GM19099 (cell line): Measurements from ENCODE around the gene AMBRA1.

Source experiments
- POLR2A ChIP-seq: IDR thresholded peaks from 3 replicates; pipeline ENCODE4 v1.6.1; 2011; ENCODE audit warnings: low read depth; ENCODE audit not compliant: insufficient read length; ENCODE audit errors: extremely low read depth

Gene AMBRA1

GRCh38 chr11:46514370-46514769, 79.5 kb downstream of the AMBRA1 start:
- no peak for TF ChIP-seq POLR2A

DNA sequence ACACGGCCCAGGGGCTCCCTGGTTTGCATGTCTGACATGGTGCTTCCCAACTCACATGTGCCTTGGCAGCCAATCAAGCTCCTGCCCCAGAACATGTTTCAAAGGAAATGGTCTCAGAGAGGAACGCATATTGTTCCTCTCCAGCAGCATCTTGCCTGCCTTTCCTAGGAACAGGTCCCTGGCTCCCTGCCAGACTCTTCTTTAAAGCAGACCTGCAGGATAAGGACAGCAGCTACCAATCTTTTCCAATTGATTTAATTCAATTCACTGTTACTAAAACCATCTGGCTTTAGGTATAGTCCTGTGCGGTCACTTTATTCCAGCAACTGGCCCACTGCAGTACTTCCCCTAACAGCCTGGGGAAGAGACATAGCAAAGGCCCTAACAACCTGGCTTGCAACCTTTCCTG, 79.9 kb downstream of the AMBRA1 start:
- no peak for TF ChIP-seq POLR2A

- no peak for TF ChIP-seq POLR2A
Measured at GRCh38 chr11:46512261-46512881, 81.5 kb downstream of the AMBRA1 start.

GRCh38 chr11:46511342-46511741, 82.5 kb downstream of the AMBRA1 start:
- no peak for TF ChIP-seq POLR2A

DNA sequence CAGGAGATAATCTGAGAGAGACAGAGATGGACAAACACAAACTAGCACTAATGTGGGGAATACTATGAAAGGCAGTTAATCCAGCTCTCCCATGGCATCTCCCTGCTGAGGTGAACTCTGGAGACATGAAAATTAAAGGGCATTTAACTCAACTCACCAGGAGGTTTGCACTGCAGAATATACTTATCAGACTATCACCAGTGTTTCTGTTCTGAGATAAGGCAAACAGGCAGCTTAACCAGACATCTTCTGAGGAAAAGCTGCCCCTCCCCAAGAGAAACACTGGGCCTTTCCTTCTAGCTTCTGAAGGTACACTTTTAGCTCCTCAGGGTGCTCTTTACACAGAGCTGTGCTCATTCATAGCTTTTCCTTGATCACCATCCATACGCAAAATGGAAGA, 85.5 kb downstream of the AMBRA1 start:
- no peak for TF ChIP-seq POLR2A

- TF ChIP-seq POLR2A = no peak
Measured at GRCh38 chr11:46506483-46506791, 87.4 kb downstream of the AMBRA1 start.

GRCh38 chr11:46505741-46506482, 87.9 kb downstream of the AMBRA1 start:
- no peak for TF ChIP-seq POLR2A

- no peak for TF ChIP-seq POLR2A
Measured at GRCh38 chr11:46504817-46505613, 88.8 kb downstream of the AMBRA1 start.

DNA sequence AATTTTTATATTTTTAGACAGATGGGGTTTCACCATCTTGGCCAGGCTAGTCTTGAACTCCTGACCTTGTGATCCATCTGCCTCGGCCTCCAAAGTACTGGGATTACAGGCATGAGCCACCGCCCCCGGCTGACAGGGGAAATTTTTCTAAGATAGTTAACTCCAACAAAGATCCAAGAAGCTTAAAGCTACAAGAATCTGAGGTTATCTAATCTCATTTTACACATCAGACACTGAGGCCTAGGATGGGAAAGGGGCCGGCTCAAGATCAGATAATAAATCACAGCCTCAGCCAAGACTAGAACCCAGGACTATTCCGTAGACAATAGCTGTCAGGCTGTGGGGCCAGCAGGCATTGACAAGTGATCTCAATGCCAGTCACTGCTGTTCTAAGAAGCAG, 94.0 kb downstream of the AMBRA1 start:
- no peak for TF ChIP-seq POLR2A

DNA sequence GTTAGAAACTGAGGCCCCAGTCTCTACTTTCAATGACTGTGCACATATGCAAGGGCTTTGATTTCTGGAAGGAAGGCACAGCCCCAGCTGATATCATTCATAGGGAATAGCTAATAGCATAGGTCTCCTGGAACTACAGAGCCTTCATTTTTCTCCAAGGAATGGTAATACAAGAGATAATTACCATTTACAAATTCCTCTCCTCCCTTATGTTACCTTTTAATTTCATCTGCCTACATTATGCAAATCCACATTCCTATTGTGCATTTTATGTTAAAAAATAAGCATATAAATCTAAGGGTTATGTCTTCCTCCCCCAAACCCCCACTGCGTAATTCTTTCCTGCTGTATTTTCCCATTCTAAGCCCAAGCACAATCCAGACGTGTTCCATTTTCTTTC, 94.9 kb downstream of the AMBRA1 start:
- TF ChIP-seq POLR2A = no peak

DNA sequence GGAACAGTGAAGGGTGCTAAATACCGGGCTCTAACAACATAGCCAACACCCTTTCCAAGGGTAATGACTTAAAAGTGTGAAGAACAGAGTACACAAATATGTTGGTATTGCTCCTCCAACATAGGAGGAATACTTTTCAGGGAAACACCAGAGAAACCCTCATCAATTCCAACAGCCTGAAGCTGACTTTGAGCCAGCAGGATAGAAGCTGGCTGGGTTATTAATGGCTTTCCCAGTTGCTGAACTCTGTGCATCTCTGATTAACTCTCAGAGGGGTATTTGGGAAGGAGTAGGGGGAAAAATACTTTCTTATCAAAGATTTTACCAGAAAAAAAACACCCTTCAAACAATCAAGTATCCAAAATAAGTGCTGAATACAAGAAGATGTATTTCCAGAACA, 95.6 kb downstream of the AMBRA1 start:
- TF ChIP-seq POLR2A = no peak

GRCh38 chr11:46497498-46497897, 96.3 kb downstream of the AMBRA1 start:
- TF ChIP-seq POLR2A = no peak

DNA sequence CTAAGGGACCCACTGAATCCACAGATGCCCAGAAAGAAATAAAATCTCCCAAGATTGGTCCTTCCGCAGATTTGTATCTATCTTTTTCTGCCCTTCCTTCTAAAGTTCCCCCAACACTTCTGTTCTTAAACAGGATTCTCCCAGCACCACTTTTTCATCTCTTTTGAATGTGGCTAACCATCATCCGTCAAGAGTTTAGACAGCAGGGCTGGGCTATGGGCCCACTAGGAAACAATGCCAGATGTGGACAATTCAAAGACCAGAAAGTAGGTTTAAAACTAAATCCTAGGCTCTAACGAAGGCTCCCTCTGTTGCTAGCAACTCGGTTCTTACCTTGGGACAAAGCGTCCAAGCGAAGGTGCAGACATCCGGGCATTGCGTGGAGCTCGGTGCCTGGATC, 100.0 kb downstream of the AMBRA1 start:
- TF ChIP-seq POLR2A = no peak

DNA sequence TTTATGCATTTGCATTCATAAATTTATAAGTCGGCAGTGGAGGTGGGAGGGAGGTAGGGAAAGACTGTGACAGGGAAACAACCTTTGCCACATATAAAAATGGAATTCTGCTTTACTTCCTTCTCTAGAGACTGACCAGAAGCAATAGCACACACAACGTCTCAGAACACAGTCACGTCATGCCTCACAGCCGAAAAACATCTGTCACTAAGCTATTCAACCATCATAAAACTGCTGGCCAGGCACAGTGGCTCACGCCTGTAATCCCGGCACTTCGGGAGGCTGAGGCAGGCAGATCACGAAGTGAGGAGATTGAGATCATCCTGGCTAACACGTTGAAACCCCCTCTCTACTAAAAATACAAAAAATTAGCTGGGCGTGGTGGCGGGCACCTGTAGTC, 101.3 kb downstream of the AMBRA1 start:
- TF ChIP-seq POLR2A = no peak

DNA sequence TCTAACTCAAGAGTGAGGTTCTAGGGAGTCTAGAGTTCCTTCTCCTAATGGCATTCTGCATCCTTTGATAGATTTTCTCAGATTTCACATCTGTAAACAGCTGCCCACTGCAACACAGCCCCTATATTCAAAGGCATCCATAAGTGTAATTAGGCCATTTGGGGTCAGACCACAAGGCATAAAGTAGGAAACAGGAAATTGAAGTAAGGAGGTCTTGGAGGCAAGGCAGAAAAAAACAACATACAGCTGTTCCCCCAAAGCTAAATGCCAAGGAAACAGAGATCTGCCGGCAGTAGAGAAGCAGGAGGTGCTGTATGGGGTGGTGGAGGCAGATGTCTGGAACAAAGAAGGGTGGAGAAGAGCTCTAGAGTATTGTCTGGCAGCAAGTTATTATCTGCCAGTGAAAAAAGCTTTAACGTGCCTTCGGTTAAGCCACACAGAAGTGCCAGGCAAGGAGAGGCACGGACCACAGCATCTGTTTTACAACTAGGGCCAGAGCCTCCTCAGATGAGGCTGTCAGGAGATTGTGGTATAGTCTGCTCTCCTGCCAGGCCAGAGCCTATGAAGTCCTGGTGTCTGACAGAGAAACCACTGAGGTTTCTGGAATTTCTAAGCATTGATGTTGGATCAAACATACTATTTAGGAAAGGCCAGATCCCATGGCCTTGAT, 102.0 kb downstream of the AMBRA1 start:
- no peak for TF ChIP-seq POLR2A
